ENCODE results near the gene FXN.
"Not testable (repeated sequence)": the region's sequence is repeated elsewhere in the genome, so short reads cannot be mapped to it uniquely, and the experiment has no call there.

GRCh38 chr9:69108706-69109105 is 73.2 kb downstream of the FXN start:
- TF ChIP-seq EZH2 (IDR thresholded peaks at IDR 0.05; ENCODE audit: insufficient read depth, poor library complexity, severe bottlenecking); EZH2phosphoT487 (IDR thresholded peaks at IDR 0.05; ENCODE audit: insufficient read depth, low read depth): not testable (repeated sequence)
